Measurements from ENCODE around the gene MTCL3.

MTCL3 gene

GRCh38 chr6:127547904-127548649, 28.9 kb upstream of the MTCL3 start:
- ATAC-seq (ENCODE audit: low read depth in 2 of 2) (no peak), DNase-seq (no peak)
- H3K4me1 ChIP-seq (ENCODE audit: control insufficient read depth, insufficient read depth, low read length, poor library complexity, severe bottlenecking) = no peaks in the 10 kb centered on the region
- peaks cover 10% of the 10 kb centered on the region for H3K27me3 Mint-ChIP-seq
- no peaks in the 10 kb centered on the region for H3K9me3 ChIP-seq (ENCODE audit: control insufficient read depth in 2 of 2, low read length in 2 of 2)
- no peaks in the 10 kb centered on the region for H3K4me1 Mint-ChIP-seq
- peaks cover 2% of the 10 kb centered on the region for H3K27me3 ChIP-seq (ENCODE audit: control insufficient read depth, insufficient read depth, low read length)
- no peak overlapping the region for H3K27ac Mint-ChIP-seq
- no peaks in the 10 kb centered on the region for H3K9me3 Mint-ChIP-seq
- no peak overlapping the region for H3K27ac ChIP-seq (ENCODE audit: insufficient read depth, low read length, poor library complexity, severe bottlenecking)
- H3K36me3 ChIP-seq (ENCODE audit: control insufficient read depth, insufficient read depth, low read length) = no peaks in the 10 kb centered on the region
- no peak overlapping the region for H3K4me3 ChIP-seq (ENCODE audit: low read depth, low read length)
- H3K4me3 Mint-ChIP-seq = no peak overlapping the region
- H3K36me3 Mint-ChIP-seq = no peaks in the 10 kb centered on the region

- H3K9me3 Mint-ChIP-seq = no peaks in the 10 kb centered on the region
- H3K36me3 Mint-ChIP-seq = no peaks in the 10 kb centered on the region
- H3K27ac Mint-ChIP-seq = no peak overlapping the region
- Histone ChIP-seq H3K27ac (ENCODE audit: insufficient read depth, low read length, poor library complexity, severe bottlenecking) (no peak overlapping the region), H3K9me3 (ENCODE audit: control insufficient read depth in 2 of 2, low read length in 2 of 2) (no peaks in the 10 kb centered on the region), H3K4me1 (ENCODE audit: control insufficient read depth, insufficient read depth, low read length, poor library complexity, severe bottlenecking) (no peaks in the 10 kb centered on the region), H3K27me3 (ENCODE audit: control insufficient read depth, insufficient read depth, low read length) (peaks cover 2% of the 10 kb centered on the region), H3K36me3 (ENCODE audit: control insufficient read depth, insufficient read depth, low read length) (no peaks in the 10 kb centered on the region), H3K4me3 (ENCODE audit: low read depth, low read length) (no peak overlapping the region)
- no peak overlapping the region for H3K4me3 Mint-ChIP-seq
- peak in 1 of 3 donors; percentile 35 for DNase-seq
- peak in 1 of 2 donors; percentile 34 for ATAC-seq (ENCODE audit: low read depth in 2 of 2)
- peaks cover 8% of the 10 kb centered on the region for H3K27me3 Mint-ChIP-seq
- H3K4me1 Mint-ChIP-seq = no peaks in the 10 kb centered on the region
Measured at GRCh38 chr6:127547215-127547614, 28.1 kb upstream of the MTCL3 start.

- H3K4me3 Mint-ChIP-seq = no peak overlapping the region
- H3K36me3 Mint-ChIP-seq = no peaks in the 10 kb centered on the region
- no peaks in the 10 kb centered on the region for H3K9me3 ChIP-seq (ENCODE audit: control insufficient read depth in 2 of 2, low read length in 2 of 2)
- H3K27ac ChIP-seq (ENCODE audit: insufficient read depth, low read length, poor library complexity, severe bottlenecking) = no peak overlapping the region
- no peak overlapping the region for H3K27ac Mint-ChIP-seq
- H3K36me3 ChIP-seq (ENCODE audit: control insufficient read depth, insufficient read depth, low read length) = no peaks in the 10 kb centered on the region
- peaks cover 3% of the 10 kb centered on the region for H3K27me3 ChIP-seq (ENCODE audit: control insufficient read depth, insufficient read depth, low read length)
- no peaks in the 10 kb centered on the region for H3K4me1 Mint-ChIP-seq
- ATAC-seq (ENCODE audit: low read depth in 2 of 2) = peak in 1 of 2 donors; percentile 60
- peak in 2 of 3 donors; percentile 36 to 40 for DNase-seq
- no peaks in the 10 kb centered on the region for H3K4me1 ChIP-seq (ENCODE audit: control insufficient read depth, insufficient read depth, low read length, poor library complexity, severe bottlenecking)
- no peaks in the 10 kb centered on the region for H3K9me3 Mint-ChIP-seq
- peaks cover 26% of the 10 kb centered on the region for H3K27me3 Mint-ChIP-seq
- no peak overlapping the region for H3K4me3 ChIP-seq (ENCODE audit: low read depth, low read length)
Measured at GRCh38 chr6:127539272-127539671, 20.1 kb upstream of the MTCL3 start.

GRCh38 chr6:127538750-127539264, 19.7 kb upstream of the MTCL3 start:
- peaks cover 3% of the 10 kb centered on the region for H3K27me3 ChIP-seq (ENCODE audit: control insufficient read depth, insufficient read depth, low read length)
- H3K9me3 Mint-ChIP-seq = no peaks in the 10 kb centered on the region
- no peaks in the 10 kb centered on the region for H3K4me1 Mint-ChIP-seq
- no peaks in the 10 kb centered on the region for H3K9me3 ChIP-seq (ENCODE audit: control insufficient read depth in 2 of 2, low read length in 2 of 2)
- no peak overlapping the region for H3K27ac Mint-ChIP-seq
- no peak overlapping the region for H3K4me3 Mint-ChIP-seq
- H3K4me3 ChIP-seq (ENCODE audit: low read depth, low read length) = no peak overlapping the region
- no peak for ATAC-seq (ENCODE audit: low read depth in 2 of 2)
- H3K36me3 ChIP-seq (ENCODE audit: control insufficient read depth, insufficient read depth, low read length) = no peaks in the 10 kb centered on the region
- no peaks in the 10 kb centered on the region for H3K36me3 Mint-ChIP-seq
- no peak for DNase-seq
- no peaks in the 10 kb centered on the region for H3K4me1 ChIP-seq (ENCODE audit: control insufficient read depth, insufficient read depth, low read length, poor library complexity, severe bottlenecking)
- H3K27ac ChIP-seq (ENCODE audit: insufficient read depth, low read length, poor library complexity, severe bottlenecking) = no peak overlapping the region
- peaks cover 30% of the 10 kb centered on the region for H3K27me3 Mint-ChIP-seq

GRCh38 chr6:127533736-127534135, 14.6 kb upstream of the MTCL3 start:
- no peaks in the 10 kb centered on the region for H3K9me3 Mint-ChIP-seq
- peak overlapping the region in 1 of 3 donors; percentile 20 for H3K27ac Mint-ChIP-seq
- Histone ChIP-seq H3K27me3 (ENCODE audit: control insufficient read depth, insufficient read depth, low read length) (peaks cover 7% of the 10 kb centered on the region), H3K4me1 (ENCODE audit: control insufficient read depth, insufficient read depth, low read length, poor library complexity, severe bottlenecking) (no peaks in the 10 kb centered on the region), H3K4me3 (ENCODE audit: low read depth, low read length) (no peak overlapping the region), H3K36me3 (ENCODE audit: control insufficient read depth, insufficient read depth, low read length) (no peaks in the 10 kb centered on the region), H3K9me3 (ENCODE audit: control insufficient read depth in 2 of 2, low read length in 2 of 2) (no peaks in the 10 kb centered on the region), H3K27ac (ENCODE audit: insufficient read depth, low read length, poor library complexity, severe bottlenecking) (no peak overlapping the region)
- peaks cover 30% of the 10 kb centered on the region for H3K27me3 Mint-ChIP-seq
- ATAC-seq (ENCODE audit: low read depth in 2 of 2) (no peak), DNase-seq (no peak)
- H3K36me3 Mint-ChIP-seq = no peaks in the 10 kb centered on the region
- no peaks in the 10 kb centered on the region for H3K4me1 Mint-ChIP-seq
- H3K4me3 Mint-ChIP-seq = no peak overlapping the region

GRCh38 chr6:127533011-127533410, 13.9 kb upstream of the MTCL3 start:
- H3K4me1 Mint-ChIP-seq = no peaks in the 10 kb centered on the region
- Histone ChIP-seq H3K4me3 (ENCODE audit: low read depth, low read length) (no peak overlapping the region), H3K4me1 (ENCODE audit: control insufficient read depth, insufficient read depth, low read length, poor library complexity, severe bottlenecking) (no peaks in the 10 kb centered on the region), H3K36me3 (ENCODE audit: control insufficient read depth, insufficient read depth, low read length) (no peaks in the 10 kb centered on the region), H3K9me3 (ENCODE audit: control insufficient read depth in 2 of 2, low read length in 2 of 2) (no peaks in the 10 kb centered on the region), H3K27me3 (ENCODE audit: control insufficient read depth, insufficient read depth, low read length) (peaks cover 7% of the 10 kb centered on the region), H3K27ac (ENCODE audit: insufficient read depth, low read length, poor library complexity, severe bottlenecking) (no peak overlapping the region)
- H3K4me3 Mint-ChIP-seq = no peak overlapping the region
- DNase-seq (no peak), ATAC-seq (ENCODE audit: low read depth in 2 of 2) (no peak)
- H3K27ac Mint-ChIP-seq = no peak overlapping the region
- no peaks in the 10 kb centered on the region for H3K9me3 Mint-ChIP-seq
- no peaks in the 10 kb centered on the region for H3K36me3 Mint-ChIP-seq
- peaks cover 34% of the 10 kb centered on the region for H3K27me3 Mint-ChIP-seq

- Histone ChIP-seq H3K27me3 (ENCODE audit: control insufficient read depth, insufficient read depth, low read length) (peaks cover 43% of the 10 kb centered on the region), H3K4me3 (ENCODE audit: low read depth, low read length) (no peak overlapping the region), H3K27ac (ENCODE audit: insufficient read depth, low read length, poor library complexity, severe bottlenecking) (no peak overlapping the region), H3K36me3 (ENCODE audit: control insufficient read depth, insufficient read depth, low read length) (no peaks in the 10 kb centered on the region), H3K4me1 (ENCODE audit: control insufficient read depth, insufficient read depth, low read length, poor library complexity, severe bottlenecking) (peaks cover 12% of the 10 kb centered on the region), H3K9me3 (ENCODE audit: control insufficient read depth in 2 of 2, low read length in 2 of 2) (no peaks in the 10 kb centered on the region)
- H3K4me3 Mint-ChIP-seq = no peak overlapping the region
- peaks cover 59% of the 10 kb centered on the region for H3K27me3 Mint-ChIP-seq
- DNase-seq (no peak), ATAC-seq (ENCODE audit: low read depth in 2 of 2) (no peak)
- H3K9me3 Mint-ChIP-seq = peaks cover 0 to 4% (median 0%) of the 10 kb centered on the region in 7 donors
- H3K4me1 Mint-ChIP-seq = peaks cover 0 to 19% (median 12%) of the 10 kb centered on the region in 4 donors
- no peak overlapping the region for H3K27ac Mint-ChIP-seq
- H3K36me3 Mint-ChIP-seq = no peaks in the 10 kb centered on the region
Measured at GRCh38 chr6:127522714-127523113, 3.6 kb upstream of the MTCL3 start.

- Histone ChIP-seq H3K36me3 (ENCODE audit: control insufficient read depth, insufficient read depth, low read length) (no peaks in the 10 kb centered on the region), H3K4me1 (ENCODE audit: control insufficient read depth, insufficient read depth, low read length, poor library complexity, severe bottlenecking) (peaks cover 33% of the 10 kb centered on the region), H3K4me3 (ENCODE audit: low read depth, low read length) (no peak overlapping the region), H3K27me3 (ENCODE audit: control insufficient read depth, insufficient read depth, low read length) (peaks cover 44% of the 10 kb centered on the region), H3K27ac (ENCODE audit: insufficient read depth, low read length, poor library complexity, severe bottlenecking) (no peak overlapping the region), H3K9me3 (ENCODE audit: control insufficient read depth in 2 of 2, low read length in 2 of 2) (no peaks in the 10 kb centered on the region)
- Mint-ChIP-seq H3K36me3 (no peaks in the 10 kb centered on the region), H3K4me1 (peaks cover 9 to 32% (median 22%) of the 10 kb centered on the region in 4 donors), H3K4me3 (no peak overlapping the region), H3K27ac (no peak overlapping the region), H3K9me3 (peaks cover 0 to 4% (median 0%) of the 10 kb centered on the region in 7 donors), H3K27me3 (peaks cover 50% of the 10 kb centered on the region)
- no peak for ATAC-seq (ENCODE audit: low read depth in 2 of 2)
- DNase-seq = peak in 2 of 3 donors; percentile 7 to 8
Measured at GRCh38 chr6:127520066-127520465, 931 bp upstream of the MTCL3 start.
